GM19238 (cell line): ENCODE data around the gene CTSH.
A peak's percentile ranks its signal among the peaks of the same experiment; 100 is the strongest.

Experiments
- DNase-seq: peaks from one replicate; pipeline ENCODE4 v3.0.0; 2011; ENCODE audit warnings: low spot score; ENCODE audit not compliant: insufficient read length

The CTSH gene

DNA sequence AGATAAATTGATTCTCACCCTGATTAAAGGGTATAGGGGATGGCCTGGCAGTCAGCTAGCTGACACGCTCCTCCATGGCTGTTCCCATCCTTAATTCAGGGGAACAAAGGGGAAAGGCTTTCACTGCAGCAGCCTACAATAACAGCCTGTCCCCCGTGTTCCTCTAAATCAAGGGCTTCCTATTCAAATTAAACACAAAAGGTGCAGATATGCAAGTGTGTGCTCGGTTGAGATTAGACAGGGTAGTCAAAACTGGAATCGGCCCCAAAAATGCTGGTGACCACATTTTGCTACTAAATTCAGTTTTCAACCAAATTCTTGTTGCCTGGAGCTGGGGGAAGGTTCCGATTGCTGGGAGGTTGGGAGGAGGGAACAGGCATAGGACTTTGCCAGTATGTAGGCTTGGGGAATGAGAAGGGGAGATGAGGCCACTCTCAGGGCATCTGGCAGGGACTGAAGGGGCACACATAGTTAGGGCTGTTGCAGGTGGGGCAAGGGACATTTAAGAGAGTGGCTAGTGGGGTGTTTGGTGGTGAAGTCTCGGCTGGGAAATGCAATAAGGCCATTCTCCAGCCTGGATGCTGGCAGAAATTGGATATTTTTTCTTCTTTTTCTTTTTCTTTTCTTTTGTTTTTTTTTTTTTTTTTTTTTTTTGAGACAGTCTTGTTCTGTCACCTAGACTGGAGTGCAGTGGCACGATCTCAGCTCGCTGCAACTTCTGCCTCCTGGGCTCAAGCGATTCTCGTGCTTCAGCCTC is 32.9 kb upstream of the CTSH start:
- DNase-seq: no peak

DNA sequence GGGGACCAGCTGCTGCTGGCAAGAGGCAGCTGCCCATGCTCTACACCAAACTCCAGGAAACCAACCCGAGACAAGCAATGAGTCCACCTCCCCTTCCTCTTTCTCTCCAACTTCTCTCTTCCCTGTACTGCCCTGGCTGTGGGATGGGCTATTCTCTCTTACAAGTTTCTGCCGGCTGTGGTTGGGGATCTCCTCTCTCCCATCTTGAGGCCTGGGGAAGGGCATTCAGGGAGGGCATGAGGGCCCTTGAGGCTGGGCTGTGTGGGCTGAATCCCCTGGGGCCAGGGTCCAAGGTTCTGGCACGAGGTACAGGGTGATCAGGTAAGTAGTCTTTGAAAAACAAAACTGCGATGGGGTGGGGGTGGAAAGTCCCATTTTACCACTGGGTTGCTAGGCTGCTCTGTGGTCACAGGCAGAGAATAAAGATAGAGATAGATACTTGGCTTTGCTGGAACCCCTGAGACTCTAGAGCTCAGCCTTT is 32.3 kb upstream of the CTSH start:
- DNase-seq: peak; percentile 69

DNA sequence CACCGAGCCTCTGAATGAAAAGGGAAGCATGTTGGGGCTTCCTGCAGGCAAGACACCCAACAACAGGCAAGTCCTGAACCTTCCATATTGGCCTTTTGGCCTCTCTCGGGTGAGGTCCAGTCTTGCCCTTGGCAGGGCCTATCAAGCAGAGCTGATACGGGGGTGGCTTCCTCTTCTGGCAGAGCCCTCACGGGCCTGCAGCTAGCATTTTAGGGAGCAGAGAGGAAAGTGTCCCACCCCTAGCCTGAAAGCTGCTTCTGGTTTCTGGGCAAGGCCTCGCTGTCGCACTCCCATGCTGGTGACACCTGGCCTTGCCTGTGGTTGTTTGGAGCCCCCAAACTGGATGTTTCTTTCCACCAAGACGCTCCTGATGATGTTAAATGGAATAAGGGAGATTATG is 31.8 kb upstream of the CTSH start:
- DNase-seq: no peak

DNA sequence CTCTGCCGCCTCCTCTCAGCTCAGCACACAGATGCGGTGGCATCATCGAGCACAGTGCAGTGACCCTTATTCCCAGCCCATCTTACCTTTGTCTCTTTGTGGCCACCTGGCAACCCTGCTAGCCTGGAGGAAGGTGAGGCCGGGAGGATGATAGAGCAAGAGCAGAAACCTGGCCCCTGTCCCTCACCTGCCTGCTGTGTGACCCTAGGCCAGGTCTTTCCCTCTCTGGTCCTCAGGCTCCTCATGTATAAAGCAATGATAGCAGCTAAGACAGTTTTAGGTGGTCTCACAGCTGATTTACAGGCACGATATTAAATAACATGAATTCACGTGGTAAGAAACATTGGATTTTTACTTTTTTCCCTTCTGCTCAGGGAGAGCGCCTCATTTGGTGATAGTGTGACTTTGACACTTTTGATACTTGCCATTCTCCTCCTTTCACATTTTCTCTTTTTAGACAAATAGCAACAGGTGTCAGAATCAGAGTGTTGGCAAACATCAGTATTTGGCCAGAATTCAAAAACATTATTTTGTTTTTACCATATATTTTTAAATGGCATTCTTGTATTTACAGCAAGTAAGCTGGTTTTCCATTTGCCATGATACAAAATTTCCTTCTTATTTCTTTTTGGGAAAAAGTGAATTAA is 29.5 kb upstream of the CTSH start:
- DNase-seq: no peak

DNA sequence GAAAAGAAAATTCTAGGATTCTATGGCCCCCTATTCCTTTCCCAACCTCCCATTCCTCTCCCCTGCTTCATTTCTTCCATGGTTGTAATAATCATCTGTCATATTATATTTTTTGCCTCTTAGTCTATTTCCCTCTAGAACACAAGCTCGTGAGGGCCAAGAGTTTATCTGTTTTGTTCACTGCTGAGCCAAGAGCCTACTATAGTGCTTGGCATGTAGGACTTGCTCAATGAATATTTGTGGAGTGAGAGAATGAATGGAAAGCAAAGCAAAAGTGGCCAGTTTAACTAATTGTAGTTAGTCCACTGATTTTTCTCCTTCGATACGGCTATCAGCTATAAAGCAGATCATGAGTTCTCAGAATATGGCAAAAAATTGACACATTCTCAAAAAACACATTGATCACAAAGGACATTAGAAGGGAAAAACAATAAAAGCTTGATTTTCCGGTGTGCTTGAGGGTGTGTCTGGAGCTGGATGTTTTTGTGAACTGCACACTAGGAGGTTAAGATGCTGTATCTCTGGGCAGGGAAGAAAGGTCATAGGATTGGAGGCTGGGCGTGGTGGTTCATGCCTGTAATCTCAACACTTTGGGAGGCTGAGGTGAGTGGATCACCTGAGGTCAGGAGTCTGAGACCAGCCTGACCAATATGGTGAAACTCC is 25.0 kb upstream of the CTSH start:
- DNase-seq: no peak

DNA sequence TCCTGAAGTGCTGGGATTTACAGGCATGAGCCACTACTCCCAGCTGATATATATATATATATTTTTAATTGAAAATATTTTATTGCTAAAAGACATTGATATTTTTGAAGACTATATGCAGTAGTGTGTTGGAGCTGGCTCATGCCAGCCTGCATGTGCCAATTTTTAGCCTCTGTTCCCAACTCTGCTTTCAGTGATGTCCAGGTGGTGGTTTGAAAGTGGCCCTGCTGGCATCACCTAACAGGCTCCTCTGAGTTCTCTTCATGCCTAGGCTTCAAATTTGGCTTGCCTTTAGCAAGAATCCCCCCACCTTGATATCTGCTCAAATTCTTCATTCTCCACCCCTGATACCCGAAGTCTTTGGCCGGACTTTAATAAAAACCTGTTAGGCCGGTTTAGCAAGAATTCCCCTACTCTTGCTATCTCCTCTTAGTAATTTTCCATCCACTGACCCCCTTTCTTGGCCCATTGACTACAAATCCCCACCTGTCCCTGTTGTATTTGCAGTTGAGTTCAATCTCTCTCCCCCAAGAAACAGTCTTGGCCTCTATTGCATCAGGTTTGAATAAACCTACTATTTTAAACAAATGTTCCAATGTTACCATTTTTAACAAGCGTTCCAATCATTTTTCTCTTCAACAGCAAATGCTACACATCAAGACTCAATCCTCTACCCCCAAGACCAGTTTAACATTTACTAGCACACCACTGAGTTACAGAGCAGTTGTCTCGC is 23.9 kb upstream of the CTSH start:
- DNase-seq: no peak

DNA sequence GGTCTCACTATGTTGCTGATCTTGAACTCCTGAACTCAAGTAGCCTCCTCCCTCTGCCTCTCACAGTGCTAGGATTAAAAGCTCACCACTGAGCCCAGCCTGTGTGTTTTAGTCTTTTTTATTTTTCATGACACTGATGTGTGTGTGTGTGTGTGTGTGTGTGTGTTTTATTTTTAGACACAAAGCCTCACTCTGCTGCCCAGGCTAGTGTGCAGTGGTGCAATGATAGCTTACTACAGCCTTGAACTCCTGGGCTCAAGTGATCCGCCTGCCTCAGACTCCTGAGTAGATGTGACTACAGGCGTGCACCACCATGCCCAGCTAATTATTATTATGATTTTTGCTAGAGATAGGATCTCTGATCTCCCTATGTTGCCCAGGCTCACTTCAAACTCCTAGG is 23.3 kb upstream of the CTSH start:
- no peak for DNase-seq

DNA sequence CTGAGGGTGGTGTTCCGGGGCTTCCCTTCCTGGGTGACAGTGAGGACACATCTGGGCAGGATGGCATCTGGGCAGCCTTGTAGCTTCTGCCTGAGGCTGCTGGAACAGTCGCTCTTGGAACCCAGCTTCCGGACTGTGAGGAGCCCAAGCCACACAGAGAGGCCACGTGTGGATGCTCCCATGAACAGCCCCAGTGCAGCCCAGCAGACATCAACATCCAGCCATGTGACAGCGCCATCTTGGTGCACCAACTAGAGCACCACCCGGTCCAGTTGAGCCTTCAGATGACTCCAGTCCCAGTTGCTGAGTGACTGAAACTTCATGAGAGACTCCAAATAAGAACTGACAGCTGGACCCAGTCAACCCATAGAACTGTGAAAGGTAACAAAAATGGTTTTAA is 15.5 kb upstream of the CTSH start:
- no peak for DNase-seq

DNA sequence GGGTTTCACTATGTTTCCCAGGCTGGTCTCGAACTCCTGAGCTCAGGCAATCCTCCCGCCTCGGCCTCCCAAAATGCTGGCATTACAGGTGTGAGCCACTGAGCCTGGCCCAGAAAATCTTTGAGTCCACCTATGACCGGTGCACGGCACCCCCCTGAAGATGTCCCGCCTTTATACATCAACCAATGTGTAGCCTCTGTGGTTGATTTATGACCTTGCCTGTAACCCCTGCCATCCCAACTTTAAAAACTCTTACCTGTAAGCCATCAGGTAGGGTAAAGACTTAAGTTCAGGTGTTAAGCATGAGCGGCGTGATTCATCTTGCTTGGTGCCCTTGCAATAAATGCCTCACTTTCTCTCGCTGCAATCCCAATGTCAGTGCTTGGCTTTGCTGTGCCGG is 14.5 kb upstream of the CTSH start:
- DNase-seq: no peak

DNA sequence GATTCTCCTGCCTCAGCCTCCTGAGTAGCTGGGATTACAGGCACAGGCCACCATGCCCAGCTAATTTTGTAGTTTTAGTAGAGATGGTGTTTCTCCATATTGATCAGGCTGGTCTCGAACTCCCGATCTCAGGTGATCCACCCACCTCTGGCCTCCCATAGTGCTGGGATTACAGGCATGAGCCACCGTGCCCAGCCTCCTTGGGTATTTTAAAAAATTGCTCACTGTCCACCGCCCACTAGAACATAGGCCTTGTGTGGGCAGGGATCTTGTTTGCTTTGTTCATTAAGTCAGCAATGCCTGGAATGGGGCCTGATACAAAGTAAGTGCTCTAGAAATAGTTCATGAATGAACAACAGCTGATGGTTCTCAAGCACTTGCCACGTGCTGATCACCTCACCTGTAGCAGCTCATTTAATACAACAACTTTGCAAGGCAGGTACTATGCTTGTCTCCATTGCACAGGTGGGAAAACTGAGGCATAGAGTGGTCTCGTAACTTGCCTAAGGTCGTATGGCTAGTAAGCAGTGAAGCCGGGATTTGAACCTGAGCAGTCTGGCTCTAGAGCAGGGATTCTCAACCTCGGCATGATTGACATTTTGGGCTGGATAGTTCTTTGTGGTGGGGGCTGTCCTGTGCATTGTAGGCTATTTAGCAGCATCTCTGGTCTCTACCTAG is 12.7 kb upstream of the CTSH start:
- no peak for DNase-seq

DNA sequence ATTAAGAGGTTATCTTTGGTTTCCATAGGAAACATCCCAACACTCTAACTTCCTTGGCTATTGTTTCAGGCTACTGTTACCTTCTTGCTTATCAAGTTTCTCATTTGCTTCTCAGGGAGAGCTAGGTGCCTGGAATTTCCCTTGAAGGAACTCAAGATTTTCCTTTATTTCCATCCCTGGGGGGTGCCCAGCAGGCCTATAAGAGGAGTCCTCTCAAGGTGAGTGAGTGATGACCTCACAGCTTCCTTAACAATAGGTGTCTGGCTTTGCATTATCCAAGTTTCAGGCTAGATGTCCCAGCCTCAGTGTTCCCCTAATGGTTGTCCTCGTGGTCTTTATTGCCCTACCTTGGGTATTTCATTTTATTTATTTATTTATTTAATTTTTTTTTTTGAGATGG is 12.1 kb upstream of the CTSH start:
- no peak for DNase-seq

DNA sequence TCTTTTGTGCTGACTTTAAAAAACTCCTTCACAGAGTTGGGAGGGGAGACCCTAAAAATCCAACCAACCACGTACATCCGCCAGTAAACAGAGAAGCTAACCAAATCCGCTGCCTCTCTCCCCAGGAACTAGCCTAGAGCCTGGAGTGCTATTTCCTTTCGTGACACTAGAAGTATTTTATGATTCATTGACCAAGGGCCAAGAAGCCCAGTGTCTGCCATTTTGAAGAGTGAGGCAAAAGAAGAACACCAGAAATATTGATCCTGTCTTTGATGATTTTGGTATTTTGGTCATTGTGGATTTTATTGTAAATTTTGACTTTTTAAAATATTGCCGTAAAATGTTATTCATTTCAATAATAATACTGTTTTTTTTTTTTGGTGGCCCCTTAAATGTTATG is 10.5 kb upstream of the CTSH start:
- no peak for DNase-seq

DNA sequence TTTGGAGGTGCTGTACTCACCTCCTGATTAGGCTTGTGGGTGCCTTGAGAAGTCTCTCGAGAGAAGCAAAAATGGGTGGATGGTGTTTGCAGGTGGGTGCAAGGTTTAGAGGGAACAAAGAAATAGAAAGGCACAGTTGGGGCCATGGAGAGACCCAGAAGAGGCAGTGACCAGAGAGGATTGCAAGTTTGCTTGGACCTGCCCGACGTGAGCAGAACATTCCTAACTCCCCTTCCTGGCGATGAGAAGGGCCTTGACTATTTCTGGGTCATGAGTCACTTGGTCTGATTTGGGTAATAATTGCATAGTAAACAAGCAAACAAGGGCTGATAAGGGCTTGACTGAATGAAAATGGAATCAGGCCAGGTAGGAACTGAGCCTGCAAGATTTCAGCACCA is 7.0 kb upstream of the CTSH start:
- no peak for DNase-seq

DNA sequence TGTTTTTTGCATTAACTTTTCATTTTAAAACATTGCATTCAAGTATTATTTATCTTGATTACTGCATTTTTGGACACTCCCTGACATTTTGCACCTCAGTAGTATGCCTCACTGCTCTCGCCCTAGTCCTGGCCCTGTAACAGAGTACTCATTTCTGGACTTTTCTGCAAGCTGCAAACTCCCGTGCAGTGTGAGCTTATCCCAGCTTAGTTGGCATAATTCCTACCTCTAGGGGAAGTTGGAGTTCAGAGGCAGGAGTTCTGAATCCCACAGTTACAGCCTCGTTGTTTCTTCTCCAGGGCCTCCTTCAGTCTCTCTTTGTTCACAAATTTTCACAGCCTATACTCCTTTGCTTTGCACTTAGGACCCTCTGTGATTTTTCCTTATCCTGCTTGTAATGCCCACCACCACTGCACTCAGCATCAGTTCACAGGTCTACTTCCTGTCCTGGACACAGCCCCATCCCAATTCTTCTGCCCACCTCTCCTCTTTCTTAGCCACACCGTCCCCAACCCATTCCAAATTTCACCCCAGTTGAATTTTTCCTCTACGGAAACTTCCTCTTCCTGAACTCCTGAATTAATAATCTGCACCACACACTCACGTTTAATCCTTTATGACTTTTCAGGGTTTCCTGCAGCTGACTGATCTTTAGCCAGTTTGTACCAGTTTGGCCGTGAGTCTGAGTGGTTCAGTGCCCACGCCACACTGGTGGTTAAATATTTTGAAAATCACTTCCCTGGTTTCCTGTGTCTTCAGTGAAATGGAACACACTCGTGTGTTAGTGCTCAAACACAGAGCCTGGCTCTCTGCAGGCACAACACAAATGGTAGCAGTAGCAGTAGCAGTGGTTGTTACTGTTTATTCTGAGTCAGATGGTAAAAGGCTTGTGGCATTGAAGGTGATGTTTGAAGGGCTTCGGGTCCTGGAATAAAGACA is 6.3 kb upstream of the CTSH start:
- DNase-seq: no peak

DNA sequence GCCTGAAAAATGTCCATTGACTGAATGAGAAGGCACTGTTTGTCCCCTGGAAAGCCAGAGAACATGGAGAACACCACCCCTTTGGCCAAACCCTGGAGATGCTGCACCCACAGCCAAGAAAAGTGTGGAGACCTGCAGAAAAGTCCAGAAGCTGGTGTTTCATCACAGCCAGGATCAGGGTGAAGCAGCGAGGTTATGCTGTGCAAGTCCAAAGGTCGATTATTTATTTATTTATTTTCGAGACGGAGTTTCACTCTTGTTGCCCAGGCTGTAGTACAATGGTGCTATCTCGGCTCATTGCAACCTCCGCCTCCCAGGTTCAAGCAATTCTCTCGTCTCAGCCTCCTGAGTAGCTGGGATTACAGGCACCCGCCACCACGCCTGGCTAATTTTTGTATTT is 5.5 kb upstream of the CTSH start:
- DNase-seq: no peak

DNA sequence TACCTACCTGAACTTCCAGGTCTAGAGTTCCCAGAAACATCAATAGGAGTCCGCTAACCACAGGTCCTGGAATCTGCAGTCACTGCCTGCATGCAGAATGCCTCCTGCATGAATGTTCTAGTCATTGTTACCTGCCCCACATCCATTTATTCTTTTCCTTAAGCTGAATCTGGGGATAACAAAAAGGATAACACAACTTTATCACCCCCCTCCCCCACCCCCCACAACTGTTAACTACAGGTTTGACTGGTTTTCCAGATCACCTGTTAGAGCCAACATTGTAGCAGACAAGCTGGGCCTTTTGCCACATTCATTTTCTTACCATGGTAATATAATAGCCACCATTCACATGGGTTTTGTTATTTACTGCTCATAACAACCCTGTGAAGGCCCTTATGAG is 4.6 kb upstream of the CTSH start:
- DNase-seq: no peak

DNA sequence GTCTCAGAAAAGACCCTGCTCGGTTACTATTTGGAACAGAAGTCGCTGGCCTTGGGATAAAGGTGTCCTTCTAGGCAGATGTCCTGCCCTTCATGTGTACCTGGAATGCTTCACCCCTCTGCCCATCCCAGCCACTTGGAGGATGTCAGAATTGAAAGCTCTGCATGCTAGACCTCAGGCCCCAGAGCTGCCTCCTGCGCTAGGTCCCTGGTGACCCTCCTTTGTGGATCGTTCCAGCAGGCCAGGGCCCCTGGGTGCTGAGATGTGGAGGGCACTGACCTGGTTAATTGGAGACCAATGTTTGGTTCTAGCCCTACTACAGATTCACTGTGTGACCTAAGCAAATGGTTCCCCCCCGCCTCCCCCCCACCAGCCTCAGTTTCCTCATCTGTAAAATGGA is 2.7 kb upstream of the CTSH start:
- no peak for DNase-seq

DNA sequence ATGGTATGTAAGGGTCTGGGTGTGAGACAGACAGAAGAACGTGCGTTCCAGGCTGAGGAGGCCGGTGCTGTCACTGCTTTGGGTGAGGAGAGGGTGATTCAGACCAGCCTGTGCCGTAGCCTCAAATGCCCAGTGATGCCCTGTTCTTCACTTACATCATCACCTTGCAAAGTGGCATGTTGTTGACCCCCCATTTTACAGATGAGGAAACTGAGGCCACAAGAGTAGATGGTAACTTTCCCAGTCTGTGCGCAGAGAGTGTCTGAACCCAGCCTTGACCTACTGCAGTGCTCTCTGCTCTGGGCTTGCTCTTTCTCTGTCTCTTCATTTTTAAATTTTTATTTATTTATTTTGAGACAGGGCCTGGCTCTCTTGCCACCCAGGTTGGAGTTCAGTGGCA is 1.6 kb upstream of the CTSH start:
- DNase-seq: no peak

DNA sequence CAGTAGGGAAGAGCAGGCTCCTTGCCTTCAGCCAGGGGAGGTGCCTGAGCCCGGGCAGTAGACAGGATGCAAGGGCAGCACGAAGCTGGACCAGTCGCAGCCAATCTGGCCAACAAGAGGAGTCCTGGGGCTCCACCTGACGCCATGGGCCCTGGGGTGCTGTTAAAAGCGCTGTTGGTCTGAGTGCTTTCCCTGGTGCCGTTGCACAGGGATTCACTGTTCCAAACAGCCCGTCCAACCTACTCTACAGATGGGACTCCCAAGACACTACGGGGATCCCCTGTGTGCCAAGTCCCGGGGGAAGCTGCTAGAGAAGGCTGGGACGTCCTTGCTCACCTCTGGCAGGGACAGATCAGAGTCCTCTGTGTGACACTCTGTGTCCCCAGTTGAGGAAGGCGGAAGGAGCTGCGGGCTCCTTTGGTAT is 632 bp downstream of the CTSH start:
- peak; percentile 23 for DNase-seq

DNA sequence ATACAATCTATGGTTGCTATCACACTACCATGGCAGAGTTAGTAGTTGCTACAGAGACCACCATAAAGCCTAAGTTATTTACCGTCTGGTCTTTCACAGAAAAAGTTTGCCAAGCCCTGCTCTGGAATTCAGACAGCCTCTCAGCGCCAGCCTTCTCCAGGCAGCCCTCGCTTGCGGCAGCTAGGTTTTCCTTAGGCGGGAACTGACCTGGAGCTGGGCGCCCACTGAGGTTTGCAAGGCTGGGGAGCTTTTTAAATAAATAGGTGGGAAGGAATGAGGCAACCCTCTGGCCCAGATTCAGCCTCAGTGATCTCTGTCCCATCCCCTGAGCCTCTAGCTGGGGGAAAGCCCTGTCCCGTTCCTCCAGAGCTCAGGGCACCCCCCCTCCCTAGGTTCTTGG is 1.2 kb downstream of the CTSH start:
- DNase-seq: no peak
